Measurements from ENCODE around the gene ENO4.
A peak's percentile ranks its signal among the peaks of the same experiment; 100 is the strongest.

ENO4 gene, protein sequence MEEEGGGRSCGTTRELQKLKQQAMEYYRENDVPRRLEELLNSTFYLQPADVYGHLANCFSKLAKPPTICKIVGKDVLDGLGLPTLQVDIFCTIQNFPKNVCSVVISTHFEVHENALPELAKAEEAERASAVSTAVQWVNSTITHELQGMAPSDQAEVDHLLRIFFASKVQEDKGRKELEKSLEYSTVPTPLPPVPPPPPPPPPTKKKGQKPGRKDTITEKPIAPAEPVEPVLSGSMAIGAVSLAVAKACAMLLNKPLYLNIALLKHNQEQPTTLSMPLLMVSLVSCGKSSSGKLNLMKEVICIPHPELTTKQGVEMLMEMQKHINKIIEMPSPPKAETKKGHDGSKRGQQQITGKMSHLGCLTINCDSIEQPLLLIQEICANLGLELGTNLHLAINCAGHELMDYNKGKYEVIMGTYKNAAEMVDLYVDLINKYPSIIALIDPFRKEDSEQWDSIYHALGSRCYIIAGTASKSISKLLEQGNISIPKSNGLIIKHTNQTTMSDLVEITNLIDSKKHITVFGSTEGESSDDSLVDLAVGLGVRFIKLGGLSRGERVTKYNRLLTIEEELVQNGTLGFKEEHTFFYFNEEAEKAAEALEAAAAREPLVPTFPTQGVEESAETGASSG

GRCh38 chr10:116849248-116850057 lies at the start of gene ENO4:
Gene ENO4, plus strand, starts transcription at chr10:116849499. Its CDS starts 68 bp downstream, at chr10:116849567.
- DNase-seq (ENCODE audit: low spot score): peak; percentile 90

DNA sequence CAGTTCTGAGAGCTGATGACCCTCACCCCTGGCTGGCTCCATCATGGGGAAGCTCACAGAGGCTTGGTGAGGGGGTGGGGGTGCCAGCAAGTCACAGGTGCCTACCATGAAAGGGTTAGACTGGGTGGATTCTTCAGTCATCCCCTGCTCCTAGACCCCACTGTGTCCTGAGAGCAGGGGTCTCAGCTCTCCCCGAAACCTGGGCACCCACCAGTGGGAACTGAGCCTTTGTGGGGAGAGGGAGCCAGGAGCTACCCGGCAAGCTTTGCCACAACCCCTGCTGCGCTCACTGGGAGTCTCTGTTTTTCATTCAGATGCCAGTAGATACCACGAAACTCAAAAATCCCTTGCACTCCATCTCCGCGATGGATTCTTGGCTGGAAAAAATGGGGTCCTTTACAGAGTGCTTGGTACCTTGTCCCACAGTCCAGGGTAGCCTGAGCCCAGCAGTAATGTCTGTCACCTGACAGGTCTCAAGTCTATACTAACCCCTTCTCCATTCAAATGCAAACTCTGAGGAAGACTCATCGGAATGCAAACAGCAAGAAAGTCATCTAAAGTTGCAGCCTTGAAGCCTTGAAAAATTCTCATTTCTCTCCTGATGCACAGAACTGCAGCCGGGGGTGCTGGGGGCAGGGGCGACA lies 48.9 kb upstream of the ENO4 start:
- DNase-seq (ENCODE audit: low spot score): no peak

- DNase-seq (ENCODE audit: low spot score): no peak
Observed at GRCh38 chr10:116801658-116802057, 47.6 kb upstream of the ENO4 start.

- DNase-seq (ENCODE audit: low spot score): no peak
Observed at GRCh38 chr10:116802474-116802873, 46.8 kb upstream of the ENO4 start.

GRCh38 chr10:116802876-116803275 lies 46.4 kb upstream of the ENO4 start:
- no peak for DNase-seq (ENCODE audit: low spot score)

DNA sequence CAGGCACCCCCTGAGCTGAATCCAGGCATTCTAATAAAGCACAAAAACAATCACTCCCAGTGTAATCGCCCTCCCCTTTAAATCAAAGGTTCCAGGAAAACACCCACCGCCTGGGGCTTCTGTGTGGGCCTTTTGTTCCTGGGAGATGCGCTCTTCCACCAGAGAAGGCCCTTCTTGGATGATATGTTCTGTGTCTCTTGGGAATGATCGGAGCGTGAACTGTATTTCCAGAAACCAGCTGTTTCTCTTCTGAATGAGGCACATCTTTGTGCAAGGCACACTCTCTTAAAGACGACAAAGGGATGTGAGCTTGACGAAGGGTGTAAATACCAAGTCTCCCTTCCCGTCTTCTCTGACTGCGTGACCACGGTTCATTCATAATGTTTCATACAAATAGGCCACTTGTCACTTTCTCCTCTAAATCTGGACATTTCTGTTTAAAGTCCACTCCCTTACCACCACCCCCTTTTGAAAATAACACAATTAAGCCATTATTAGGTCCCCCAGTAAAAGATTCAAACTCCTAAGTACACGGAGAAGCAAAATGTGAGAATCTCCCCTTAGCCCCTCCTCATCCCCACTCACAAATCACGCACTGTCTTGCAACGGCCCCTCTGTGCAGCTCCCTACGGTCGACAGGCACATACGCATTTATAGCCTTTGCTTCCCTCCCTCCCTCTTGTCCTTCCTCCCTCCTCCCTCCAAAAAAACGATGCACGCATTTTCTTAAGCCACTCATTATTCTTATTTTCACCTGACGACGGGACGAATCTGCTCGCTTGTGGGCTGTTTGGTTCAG lies 45.6 kb upstream of the ENO4 start:
- DNase-seq (ENCODE audit: low spot score): no peak

DNA sequence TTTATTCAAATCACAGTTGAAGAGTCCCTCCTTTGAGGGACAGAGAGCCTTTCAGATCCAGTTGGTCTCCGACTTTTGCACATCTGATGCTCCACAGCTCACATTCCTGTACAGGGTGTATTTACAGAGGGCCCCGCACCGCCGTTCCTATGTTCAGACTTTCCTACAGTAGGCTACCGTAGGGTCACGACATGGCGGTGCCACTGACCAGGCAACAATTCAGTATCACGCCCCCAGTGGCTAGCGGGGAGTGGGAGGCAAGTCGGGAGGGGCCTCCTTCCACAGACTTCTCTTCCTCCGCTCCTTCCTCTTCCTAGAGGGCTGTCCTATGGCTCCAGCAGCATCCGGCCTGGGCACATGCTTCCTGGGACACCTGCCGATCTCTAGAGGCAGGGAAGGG lies 40.6 kb upstream of the ENO4 start:
- DNase-seq (ENCODE audit: low spot score): no peak

- DNase-seq (ENCODE audit: low spot score): no peak
Observed at GRCh38 chr10:116809483-116810119, 39.7 kb upstream of the ENO4 start.

DNA sequence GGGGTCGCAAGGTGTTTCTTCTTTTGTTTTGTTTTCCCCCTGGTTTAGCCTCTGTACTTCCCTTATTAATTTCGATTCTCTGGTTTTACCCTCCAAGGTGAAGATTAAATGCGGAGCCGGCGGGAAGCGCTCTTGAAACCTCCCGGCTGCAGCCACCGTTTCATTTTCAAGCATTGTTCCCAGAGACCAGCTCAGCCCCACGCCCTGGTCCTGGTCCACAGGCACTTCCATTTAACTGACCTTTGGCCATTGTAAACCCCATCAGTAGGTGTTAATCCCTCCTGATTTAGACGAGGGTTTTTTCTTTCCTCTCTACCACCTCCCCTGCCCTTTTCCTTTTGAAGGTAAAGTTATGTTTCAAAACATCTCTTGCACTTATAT lies 39.2 kb upstream of the ENO4 start:
- DNase-seq (ENCODE audit: low spot score): no peak

GRCh38 chr10:116810895-116811294 lies 38.4 kb upstream of the ENO4 start:
- DNase-seq (ENCODE audit: low spot score): no peak

DNA sequence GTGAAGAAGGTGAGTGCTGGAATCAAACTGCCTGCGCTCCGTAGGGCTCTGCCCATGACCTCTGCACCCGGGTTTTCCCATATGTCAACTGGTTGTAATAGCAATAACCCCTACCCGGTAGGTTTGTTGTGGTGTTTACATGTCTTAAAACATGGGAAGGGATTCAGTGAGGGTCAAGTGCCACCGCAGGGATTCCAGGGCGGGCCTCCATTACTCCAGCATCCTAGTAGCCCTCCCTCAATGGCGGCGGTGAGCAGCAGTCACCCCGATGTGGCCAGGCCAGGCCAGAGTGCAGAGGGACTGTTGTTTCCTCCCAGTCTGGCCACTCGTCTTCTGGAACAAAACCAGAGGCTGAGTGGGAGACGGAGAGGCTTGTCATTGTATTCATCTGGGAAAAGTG lies 37.6 kb upstream of the ENO4 start:
- no peak for DNase-seq (ENCODE audit: low spot score)

DNA sequence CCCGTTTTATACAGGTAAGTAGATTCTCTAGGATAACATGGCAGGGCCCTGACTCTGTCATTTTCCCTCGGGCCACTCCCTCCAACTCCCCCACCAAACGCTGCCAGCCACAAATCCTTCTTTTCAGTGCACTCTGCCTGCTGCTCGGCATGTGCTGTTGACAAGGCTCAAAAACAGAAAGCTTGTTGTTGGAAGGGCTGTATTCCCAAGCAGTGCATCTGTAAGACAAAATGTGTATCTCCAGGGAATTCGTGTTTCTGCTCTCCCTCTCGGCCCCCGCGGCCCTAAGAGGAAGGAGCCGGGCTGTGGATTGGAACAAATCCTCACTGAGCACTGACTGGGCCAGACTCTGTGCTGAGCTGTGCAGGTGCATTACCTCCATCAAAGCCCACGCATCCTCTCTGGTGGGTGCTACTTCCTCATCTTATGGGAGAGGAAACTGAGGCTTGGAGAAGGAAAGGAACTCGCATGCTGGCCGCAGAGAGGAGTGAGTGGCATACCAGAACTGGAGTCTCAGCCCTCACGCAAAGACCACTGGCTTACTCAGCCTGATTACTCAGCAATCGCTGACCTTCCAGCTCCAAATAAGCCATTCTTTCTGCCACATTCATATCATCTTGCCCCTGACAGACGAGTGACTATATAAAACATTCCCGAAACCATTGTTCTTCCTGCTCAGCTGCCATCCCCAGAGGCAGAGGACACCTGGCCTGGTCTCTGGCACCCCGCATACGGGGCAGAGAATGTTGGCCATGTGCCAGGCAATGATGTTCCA lies 33.5 kb upstream of the ENO4 start:
- DNase-seq (ENCODE audit: low spot score): no peak

GRCh38 chr10:116817178-116817577 lies 32.1 kb upstream of the ENO4 start:
- DNase-seq (ENCODE audit: low spot score): no peak

GRCh38 chr10:116817780-116818343 lies 31.4 kb upstream of the ENO4 start:
- no peak for DNase-seq (ENCODE audit: low spot score)

DNA sequence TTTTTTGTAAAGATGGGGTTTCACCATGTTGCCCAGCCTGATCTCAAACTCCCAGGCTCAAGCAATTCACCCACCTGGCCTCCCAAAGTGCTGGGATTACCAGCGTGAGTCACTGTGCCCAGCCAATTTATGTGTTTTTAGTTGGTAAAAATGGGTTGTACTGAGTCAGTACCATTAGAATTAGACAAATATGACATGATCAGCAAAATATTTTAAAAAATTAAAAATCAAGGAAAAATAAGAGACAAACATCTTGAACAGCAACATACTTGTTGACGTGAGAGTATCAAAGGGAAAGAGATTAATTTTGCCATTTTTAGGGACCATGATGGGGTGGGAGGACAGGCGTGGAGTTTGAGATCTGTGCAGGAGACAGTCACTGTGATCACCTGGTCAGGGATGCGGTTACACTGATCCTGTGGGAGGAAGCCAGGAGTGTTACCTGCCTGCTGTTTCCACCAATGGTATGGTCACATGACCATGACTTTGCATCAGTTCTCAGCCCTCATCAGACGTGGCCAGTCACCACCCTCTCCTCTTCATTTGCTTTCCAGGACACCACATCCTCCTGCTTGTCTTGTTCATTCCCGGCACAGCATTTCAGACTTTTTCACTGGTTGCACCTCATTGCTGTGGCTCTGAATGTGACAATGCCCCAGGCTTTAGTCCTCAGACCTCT lies 29.2 kb upstream of the ENO4 start:
- DNase-seq (ENCODE audit: low spot score): no peak

- DNase-seq (ENCODE audit: low spot score): no peak
Observed at GRCh38 chr10:116825901-116826300, 23.4 kb upstream of the ENO4 start.

DNA sequence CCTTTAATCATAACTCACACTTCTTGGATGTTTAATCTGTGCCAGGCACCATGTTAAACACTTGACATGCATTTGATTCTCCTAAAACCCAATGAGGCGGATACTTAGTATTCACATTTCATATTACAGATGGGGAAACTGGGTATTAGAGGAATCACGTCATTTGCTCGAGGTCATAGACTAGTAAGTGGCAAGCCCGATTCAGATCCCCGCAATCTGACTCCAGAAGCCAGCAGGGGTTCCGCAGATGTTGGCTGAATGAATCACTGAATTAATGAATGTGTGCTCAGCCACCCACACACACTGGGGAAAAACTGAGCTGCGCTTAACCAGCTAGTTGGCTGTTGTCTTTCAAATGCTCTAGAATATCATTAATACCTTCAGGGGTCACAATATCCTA lies 22.5 kb upstream of the ENO4 start:
- no peak for DNase-seq (ENCODE audit: low spot score)

DNA sequence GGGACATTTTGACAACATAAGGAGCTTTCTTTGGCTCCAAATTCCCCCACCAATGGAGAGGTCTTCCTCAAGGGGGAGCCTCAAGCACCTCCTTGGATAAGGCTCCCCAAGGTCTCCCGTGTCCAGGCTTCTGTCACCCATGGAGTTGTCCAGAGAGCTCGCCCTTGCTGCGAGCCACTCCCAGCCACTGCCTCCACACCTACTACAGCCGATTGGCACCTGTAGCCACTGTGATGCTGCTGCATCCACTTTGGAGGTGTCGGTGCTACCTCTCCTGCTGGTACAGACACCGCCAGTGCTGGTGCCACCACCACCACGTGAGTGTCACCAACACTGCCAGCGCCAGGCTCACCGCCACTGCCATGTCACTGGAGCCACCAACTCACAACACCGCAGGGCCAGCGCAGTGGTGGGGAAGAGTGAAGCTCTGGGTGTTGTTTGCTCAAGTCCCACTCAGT lies 22.1 kb upstream of the ENO4 start:
- no peak for DNase-seq (ENCODE audit: low spot score)

GRCh38 chr10:116828116-116828515 lies 21.2 kb upstream of the ENO4 start:
- DNase-seq (ENCODE audit: low spot score): no peak

Data from cerebellar cortex (tissue), 1 donor.